Measurements from ENCODE around the gene MLLT6. TPM values are rescaled to one million over a fixed set of nuclear protein-coding genes. Genes with fewer than 3 reads are reported as not detected.
"Not testable (repeated sequence)": the region's sequence is repeated elsewhere in the genome, so short reads cannot be mapped to it uniquely, and the experiment has no call there.

Gene MLLT6
- total RNA-seq, 2 experiments from 2014 or later, result 333 to 343 TPM

DNA sequence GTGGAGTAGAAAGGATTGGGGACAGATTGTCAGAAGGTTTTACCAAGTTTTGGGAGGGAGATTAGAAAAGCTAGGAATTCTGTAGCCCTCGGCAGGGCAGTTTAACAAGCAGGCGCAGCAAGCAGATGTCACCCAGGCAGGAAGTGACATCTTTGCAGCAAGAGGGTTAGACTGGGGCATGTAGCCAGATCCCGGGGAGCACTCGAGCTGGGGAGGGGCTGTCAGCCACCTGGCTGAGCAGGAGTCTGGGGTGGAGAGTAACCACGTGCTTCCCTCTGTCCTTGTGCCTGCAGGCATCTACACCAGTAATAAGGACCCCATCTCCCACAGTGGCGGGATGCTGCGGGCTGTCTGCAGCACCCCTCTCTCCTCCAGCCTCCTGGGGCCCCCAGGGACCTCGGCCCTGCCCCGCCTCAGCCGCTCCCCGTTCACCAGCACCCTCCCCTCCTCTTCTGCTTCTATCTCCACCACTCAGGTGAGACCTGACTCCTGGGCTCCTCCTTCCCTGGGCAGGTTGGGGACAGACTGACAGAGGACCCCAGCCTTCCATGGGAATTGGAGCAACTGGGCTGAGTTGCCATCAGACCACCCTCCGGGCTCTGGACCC lies 12.2 kb downstream of the MLLT6 start:
- POLR2A ChIA-PET, result interaction anchor here (0.8 to 4.2 kb wide), 5 partner anchors 10 to 20 kb away, joined by 3 to 35 read pairs (median 15); partner anchors contain the start of gene MLLT6
- H3K4me3 Mint-ChIP-seq, result no peak overlapping the region

GRCh38 chr17:38719289-38719942 lies 14.3 kb downstream of the MLLT6 start:
- ATAC-seq (ENCODE audit: low read depth) (no peak), DNase-seq (no peak)
- peaks cover 13% of the 10 kb centered on the region for H3K4me1 Mint-ChIP-seq
- no peaks in the 10 kb centered on the region for H3K9me3 Mint-ChIP-seq
- no peaks in the 10 kb centered on the region for H3K27me3 Mint-ChIP-seq
- POLR2A ChIA-PET, result interaction anchor here (0.6 to 4.2 kb wide), 4 partner anchors 9 to 631 kb away, joined by 3 to 35 read pairs (median 15); no protein-coding TSS in a partner anchor
- H3K27ac Mint-ChIP-seq, result no peak overlapping the region
- H3K36me3 Mint-ChIP-seq, result peaks cover 20% of the 10 kb centered on the region
- no peak overlapping the region for H3K4me3 Mint-ChIP-seq

More for the DNA sequence above, 12.2 kb downstream of the MLLT6 start:
- ATAC-seq (ENCODE audit: low read depth), result no peak
- Mint-ChIP-seq H3K27me3 (no peaks in the 10 kb centered on the region), H3K27ac (no peak overlapping the region), H3K4me1 (peaks cover 14% of the 10 kb centered on the region), H3K9me3 (no peaks in the 10 kb centered on the region), H3K36me3 (peaks cover 19% of the 10 kb centered on the region)
- DNase-seq, result no peak

GRCh38 chr17:38719943-38720641 lies 15.0 kb downstream of the MLLT6 start:
- DNase-seq, result no peak
- Mint-ChIP-seq H3K27ac (peak overlapping the region; percentile 51), H3K4me3 (no peak overlapping the region), H3K4me1 (peaks cover 10% of the 10 kb centered on the region), H3K27me3 (no peaks in the 10 kb centered on the region), H3K9me3 (no peaks in the 10 kb centered on the region), H3K36me3 (peaks cover 17% of the 10 kb centered on the region)
- ATAC-seq (ENCODE audit: low read depth), result no peak
- POLR2A ChIA-PET, result interaction anchor here (3.6 kb wide), 1 partner anchor 13 kb away, joined by 26 read pairs; no protein-coding TSS in a partner anchor

- DNase-seq, result no peak
- H3K36me3 Mint-ChIP-seq, result peaks cover 13% of the 10 kb centered on the region
- POLR2A ChIA-PET, result interaction anchor here (3.6 kb wide), 1 partner anchor 14 kb away, joined by 26 read pairs; no protein-coding TSS in a partner anchor
- H3K4me3 Mint-ChIP-seq, result no peak overlapping the region
- peaks cover 4% of the 10 kb centered on the region for H3K4me1 Mint-ChIP-seq
- no peaks in the 10 kb centered on the region for H3K9me3 Mint-ChIP-seq
- no peak overlapping the region for H3K27ac Mint-ChIP-seq
- ATAC-seq (ENCODE audit: low read depth), result no peak
- no peaks in the 10 kb centered on the region for H3K27me3 Mint-ChIP-seq
Measured at GRCh38 chr17:38720941-38721340, 15.9 kb downstream of the MLLT6 start.

DNA sequence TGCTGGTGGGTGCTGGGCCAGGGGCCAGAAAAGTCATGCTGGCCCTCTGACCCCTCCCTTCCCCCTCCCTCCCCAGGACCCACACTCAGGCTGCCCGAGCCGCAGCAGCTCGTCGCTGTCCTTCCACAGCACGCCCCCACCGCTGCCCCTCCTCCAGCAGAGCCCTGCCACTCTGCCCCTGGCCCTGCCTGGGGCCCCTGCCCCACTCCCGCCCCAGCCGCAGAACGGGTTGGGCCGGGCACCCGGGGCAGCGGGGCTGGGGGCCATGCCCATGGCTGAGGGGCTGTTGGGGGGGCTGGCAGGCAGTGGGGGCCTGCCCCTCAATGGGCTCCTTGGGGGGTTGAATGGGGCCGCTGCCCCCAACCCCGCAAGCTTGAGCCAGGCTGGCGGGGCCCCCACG lies 16.7 kb downstream of the MLLT6 start:
- Mint-ChIP-seq H3K4me1 (peaks cover 7% of the 10 kb centered on the region), H3K4me3 (no peak overlapping the region), H3K27me3 (no peaks in the 10 kb centered on the region), H3K9me3 (no peaks in the 10 kb centered on the region), H3K27ac (no peak overlapping the region), H3K36me3 (peaks cover 14% of the 10 kb centered on the region)
- no peak for ATAC-seq (ENCODE audit: low read depth)
- DNase-seq, result no peak
- POLR2A ChIA-PET, result interaction anchor here (1.1 to 1.2 kb wide), 2 partner anchors 14 to 15 kb away, joined by 3 read pairs; no protein-coding TSS in a partner anchor

DNA sequence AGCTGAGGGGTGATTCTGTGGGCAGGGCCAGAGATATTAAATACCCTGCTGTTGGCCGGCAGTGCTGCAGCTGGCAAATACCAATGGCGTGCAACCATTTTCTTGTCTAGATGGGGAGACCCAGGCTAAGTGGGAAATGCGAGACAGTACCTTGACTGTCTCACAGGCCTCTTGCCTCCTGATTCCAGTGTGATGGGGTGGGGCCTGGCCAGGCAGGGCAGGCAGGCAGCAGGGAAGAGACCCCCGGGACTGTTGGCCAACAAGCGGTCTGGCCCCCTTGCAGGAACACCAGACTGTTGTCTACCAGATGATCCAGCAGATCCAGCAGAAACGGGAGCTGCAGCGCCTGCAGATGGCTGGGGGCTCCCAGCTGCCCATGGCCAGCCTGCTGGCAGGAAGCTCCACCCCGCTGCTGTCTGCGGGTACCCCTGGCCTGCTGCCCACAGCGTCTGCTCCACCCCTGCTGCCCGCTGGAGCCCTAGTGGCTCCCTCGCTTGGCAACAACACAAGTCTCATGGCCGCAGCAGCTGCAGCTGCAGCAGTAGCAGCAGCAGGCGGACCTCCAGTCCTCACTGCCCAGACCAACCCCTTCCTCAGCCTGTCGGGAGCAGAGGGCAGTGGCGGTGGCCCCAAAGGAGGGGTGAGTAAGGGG lies 19.4 kb downstream of the MLLT6 start:
- no peak overlapping the region for H3K4me3 Mint-ChIP-seq

DNA sequence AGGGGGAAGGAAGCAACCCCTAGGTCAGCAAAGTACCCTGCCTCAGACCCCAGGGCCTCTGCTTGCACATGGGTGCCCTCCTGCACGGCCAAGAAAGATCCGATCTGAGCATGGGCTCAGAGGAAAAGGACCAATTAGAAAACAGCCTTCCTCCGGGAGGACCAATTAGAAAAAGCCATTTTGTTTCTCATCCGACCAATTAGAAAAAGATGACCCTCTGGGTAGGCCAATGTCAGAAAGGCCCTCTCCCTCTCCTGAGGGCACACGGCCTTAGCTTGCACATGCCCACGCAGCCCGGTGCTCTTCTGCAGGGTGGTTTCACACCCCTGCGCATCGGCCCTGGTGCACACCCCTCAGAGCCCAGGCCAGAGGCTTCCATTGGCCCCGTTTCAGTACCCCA lies 20.0 kb downstream of the MLLT6 start:
- no peak overlapping the region for H3K4me3 Mint-ChIP-seq
- DNase-seq (no peak), ATAC-seq (ENCODE audit: low read depth) (no peak)
- peaks cover 14% of the 10 kb centered on the region for H3K36me3 Mint-ChIP-seq
- H3K4me1 Mint-ChIP-seq, result peaks cover 33% of the 10 kb centered on the region
- POLR2A ChIA-PET, result interaction anchor here (0.9 to 1.1 kb wide), 2 partner anchors 19 to 21 kb away, joined by 3 read pairs; no protein-coding TSS in a partner anchor
- H3K27ac Mint-ChIP-seq, result no peak overlapping the region
- H3K9me3 Mint-ChIP-seq, result no peaks in the 10 kb centered on the region
- no peaks in the 10 kb centered on the region for H3K27me3 Mint-ChIP-seq

More for the DNA sequence above, 19.4 kb downstream of the MLLT6 start:
- POLR2A ChIA-PET, result interaction anchor here (0.8 kb wide), 1 partner anchor 18 kb away, joined by 4 read pairs; no protein-coding TSS in a partner anchor
- Mint-ChIP-seq H3K4me1 (peaks cover 31% of the 10 kb centered on the region), H3K36me3 (peaks cover 14% of the 10 kb centered on the region), H3K27me3 (no peaks in the 10 kb centered on the region), H3K9me3 (no peaks in the 10 kb centered on the region), H3K27ac (no peak overlapping the region)
- ATAC-seq (ENCODE audit: low read depth) (no peak), DNase-seq (no peak)

DNA sequence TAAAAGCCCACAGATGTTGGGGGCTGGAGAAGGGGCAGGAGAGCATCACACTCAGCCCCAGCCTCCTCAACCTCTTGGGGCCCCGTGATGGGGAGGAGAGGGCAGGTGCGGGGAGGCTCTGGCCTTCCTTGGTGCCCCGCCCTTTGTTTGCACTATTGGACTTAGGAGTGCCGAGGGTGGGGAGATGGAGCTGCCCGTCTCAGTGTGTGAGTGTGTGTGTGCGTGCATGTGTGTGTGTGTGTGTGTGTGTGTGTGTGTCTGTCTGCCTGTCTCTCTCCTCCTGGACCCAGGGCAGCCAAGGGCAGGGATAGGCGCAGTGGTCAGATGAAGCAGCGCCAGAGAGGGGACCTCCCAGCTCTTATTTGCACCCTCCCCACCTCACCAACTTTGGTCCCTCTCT lies 21.1 kb downstream of the MLLT6 start:
- H3K4me1 Mint-ChIP-seq, result peaks cover 36% of the 10 kb centered on the region
- H3K9me3 Mint-ChIP-seq; H3K4me3 Mint-ChIP-seq; ATAC-seq (ENCODE audit: low read depth); DNase-seq; H3K27me3 Mint-ChIP-seq: not testable (repeated sequence)
- POLR2A ChIA-PET, result interaction anchor here (1.1 kb wide), 1 partner anchor 20 kb away, joined by 3 read pairs; no protein-coding TSS in a partner anchor
- H3K27ac Mint-ChIP-seq, result peak overlapping the region; percentile 78
- peaks cover 13% of the 10 kb centered on the region for H3K36me3 Mint-ChIP-seq

DNA sequence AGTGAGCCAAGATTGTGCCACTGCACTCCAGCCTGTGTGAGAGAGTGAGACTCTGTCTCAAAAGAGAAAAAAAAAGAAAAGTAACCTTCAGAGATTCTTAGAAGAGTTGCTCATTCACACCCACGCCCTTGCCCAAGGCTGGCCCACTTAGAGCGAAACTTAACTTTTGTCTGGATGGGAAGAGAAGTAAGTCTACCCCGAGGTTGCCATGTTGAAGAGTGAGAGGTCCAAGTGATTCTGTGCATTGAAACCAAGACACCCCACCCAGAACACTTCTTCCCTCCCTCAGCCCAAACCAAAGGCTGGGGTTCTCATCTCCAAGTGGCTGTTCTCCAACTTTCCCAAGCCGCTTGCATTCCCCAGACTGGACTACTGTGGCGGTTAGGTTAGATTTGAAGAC lies 22.7 kb downstream of the MLLT6 start:
- H3K27ac Mint-ChIP-seq, result peak overlapping the region; percentile 84
- H3K4me3 Mint-ChIP-seq, result peak overlapping the region; percentile 73
- POLR2A ChIA-PET, result interaction anchor here (0.6 to 3.3 kb wide), 13 partner anchors 10 to 198 kb away, joined by 3 to 111 read pairs (median 6); partner anchors contain the start of genes CWC25, EPOP, LASP1 and LASP1NB
- DNase-seq, result peak; percentile 53
- peak; percentile 18 for ATAC-seq (ENCODE audit: low read depth)
- H3K36me3 Mint-ChIP-seq, result peaks cover 13% of the 10 kb centered on the region
- H3K27me3 Mint-ChIP-seq, result no peaks in the 10 kb centered on the region
- peaks cover 45% of the 10 kb centered on the region for H3K4me1 Mint-ChIP-seq
- no peaks in the 10 kb centered on the region for H3K9me3 Mint-ChIP-seq

DNA sequence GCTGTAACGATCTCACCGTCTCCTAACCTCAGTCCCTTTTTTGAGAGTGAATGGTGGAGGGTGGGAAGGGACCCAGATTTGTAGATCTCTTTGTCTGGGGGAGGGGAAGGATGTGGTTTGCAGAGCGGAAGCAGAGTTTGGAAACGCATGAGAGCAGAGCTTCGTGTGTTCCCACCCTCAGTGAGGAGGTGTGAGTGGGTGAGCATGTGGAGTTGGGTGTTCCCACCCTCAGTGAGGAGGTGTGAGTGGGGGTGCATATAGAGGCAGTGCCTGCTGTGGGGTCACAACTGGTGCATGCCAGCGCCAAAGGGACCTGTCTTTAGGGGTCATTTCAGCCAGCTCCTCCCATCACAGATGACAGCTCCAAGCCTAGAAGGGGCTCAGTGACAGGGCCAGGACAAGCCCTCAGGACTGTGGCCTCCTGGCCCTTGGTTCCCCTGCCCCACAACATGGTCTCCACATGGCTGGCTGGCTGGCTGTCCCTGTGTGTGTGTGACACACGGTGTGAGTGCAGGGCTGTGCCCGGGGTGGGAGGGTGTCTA lies 23.3 kb downstream of the MLLT6 start:
- Mint-ChIP-seq H3K27me3 (no peaks in the 10 kb centered on the region), H3K4me1 (peaks cover 48% of the 10 kb centered on the region), H3K9me3 (no peaks in the 10 kb centered on the region), H3K4me3 (peak overlapping the region; percentile 73), H3K27ac (peak overlapping the region; percentile 84), H3K36me3 (peaks cover 10% of the 10 kb centered on the region)
- POLR2A ChIA-PET, result interaction anchor here (0.6 to 3.3 kb wide), 16 partner anchors 11 to 197 kb away, joined by 3 to 111 read pairs (median 5); partner anchors contain the start of genes CWC25, EPOP, LASP1 and LASP1NB
- DNase-seq (peak; percentile 68), ATAC-seq (ENCODE audit: low read depth) (peak; percentile 36)

DNA sequence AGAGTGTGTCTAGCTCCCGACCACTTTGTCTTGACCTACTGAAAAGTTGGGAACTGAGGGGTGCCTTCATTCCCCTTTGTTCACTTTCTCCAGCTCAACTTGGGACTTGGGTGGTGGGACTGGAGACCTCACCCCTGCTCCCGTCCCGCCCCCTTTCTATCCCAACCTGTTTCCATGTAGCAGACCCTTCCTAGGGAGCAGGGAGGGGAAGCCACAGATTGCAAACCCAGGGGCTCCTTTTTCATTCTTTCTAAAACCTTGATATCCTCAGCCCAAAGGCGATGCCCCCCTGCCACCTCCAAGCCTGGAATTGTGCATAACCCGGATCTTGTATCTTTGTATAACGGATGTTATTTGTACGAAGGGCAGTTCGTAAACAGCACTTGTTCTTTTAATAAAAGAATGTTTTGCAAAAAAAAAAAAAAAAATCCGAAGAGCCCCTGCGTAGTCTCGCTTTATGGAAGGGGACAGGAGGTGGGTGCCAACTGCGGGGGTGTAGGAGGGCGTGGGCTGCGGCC lies 24.4 kb downstream of the MLLT6 start:
- ATAC-seq (ENCODE audit: low read depth) (no peak), DNase-seq (no peak)
- Mint-ChIP-seq H3K27ac (peak overlapping the region; percentile 84), H3K4me3 (peak overlapping the region; percentile 56), H3K27me3 (no peaks in the 10 kb centered on the region), H3K36me3 (peaks cover 10% of the 10 kb centered on the region), H3K9me3 (no peaks in the 10 kb centered on the region), H3K4me1 (peaks cover 51% of the 10 kb centered on the region)
- POLR2A ChIA-PET, result interaction anchor here (1.4 to 3.3 kb wide), 8 partner anchors 12 to 140 kb away, joined by 5 to 111 read pairs (median 22); partner anchors contain the start of genes CWC25, EPOP, LASP1 and MLLT6

GRCh38 chr17:38729886-38730525 lies 24.9 kb downstream of the MLLT6 start, which contains the start of gene CISD3:
Gene CISD3, plus strand, starts transcription at chr17:38730341. Its CDS starts 18 bp downstream, at chr17:38730359.
- Mint-ChIP-seq H3K27me3 (no peaks in the 10 kb centered on the region), H3K4me3 (peak within 1 kb of the TSS; percentile 93), H3K27ac (peak within 1 kb of the TSS; percentile 93), H3K36me3 (peaks cover 10% of the 10 kb centered on the region), H3K9me3 (no peaks in the 10 kb centered on the region), H3K4me1 (peaks cover 53% of the 10 kb centered on the region)
- DNase-seq (peak; percentile 96), ATAC-seq (ENCODE audit: low read depth) (peak; percentile 81)
- POLR2A ChIA-PET, result interaction anchor here (1.7 to 2.3 kb wide), 4 partner anchors 25 to 54 kb away, joined by 5 to 18 read pairs (median 12); partner anchors contain the start of gene MLLT6

Data from activated naive CD8-positive, alpha-beta T cell treated with anti-CD3 and anti-CD28 coated beads, Interleukin-2, amount 10 ng/mL, durations not matched to agents 7 days and 5 days (primary cell).